SK-N-SH treated with all-trans-retinoic acid at 6 μM for 48 hours (cell line): ENCODE data around the gene PLEKHJ1.

Experiments
- ATAC-seq: fragments of 200-7000 bp; cut with Tn5 transposase; 3 replicates; pipeline ENCODE4 v1.9.1; 2020; ENCODE audit warnings: mild to moderate bottlenecking, moderate library complexity
- ARNTL ChIP-seq: fragments of 450-650 bp; formaldehyde crosslinking; IDR thresholded peaks from 2 replicates; pipeline ENCODE4 v1.5.0; 2020; ENCODE audit warnings: low read depth, mild to moderate bottlenecking, moderate library complexity, borderline replicate concordance
- BACH2 ChIP-seq: fragments of 250-450 bp; sonication (Bioruptor Pico); IDR thresholded peaks from 2 replicates; pipeline ENCODE4 v1.9.0; 2021; ENCODE audit warnings: mild to moderate bottlenecking, borderline replicate concordance
- CREB5 ChIP-seq: fragments of 250-450 bp; sonication (Bioruptor Pico); IDR thresholded peaks from 2 replicates; pipeline ENCODE4 v1.5.1; 2020; ENCODE audit warnings: low read depth, mild to moderate bottlenecking, moderate library complexity
- CSDC2 ChIP-seq: fragments of 250-450 bp; sonication (Bioruptor Pico); IDR thresholded peaks from 2 replicates; pipeline ENCODE4 v1.5.0; 2020; ENCODE audit warnings: mild to moderate bottlenecking, moderate library complexity
- ESRRG ChIP-seq: fragments of 250-450 bp; sonication (Bioruptor Pico); IDR thresholded peaks from 2 replicates; pipeline ENCODE4 v1.6.1; 2021; ENCODE audit warnings: mild to moderate bottlenecking
- GLIS3 ChIP-seq: fragments of 250-450 bp; sonication (Bioruptor Pico); IDR thresholded peaks from 2 replicates; pipeline ENCODE4 v1.5.0; 2020; ENCODE audit warnings: mild to moderate bottlenecking, moderate library complexity
- ISL1 ChIP-seq: fragments of 250-450 bp; sonication (Bioruptor Pico); IDR thresholded peaks from 2 replicates; pipeline ENCODE4 v2.1.2; 2022; ENCODE audit warnings: mild to moderate bottlenecking, moderate library complexity
- OSR1 ChIP-seq: fragments of 250-450 bp; sonication (Bioruptor Pico); IDR thresholded peaks from 2 replicates; pipeline ENCODE4 v1.8.0; 2022; ENCODE audit warnings: moderate library complexity, mild to moderate bottlenecking, inconsistent platforms
- POU6F1 ChIP-seq: fragments of 250-450 bp; sonication (Bioruptor Pico); IDR thresholded peaks from 2 replicates; pipeline ENCODE4 v1.8.0; 2021; ENCODE audit warnings: low read depth, mild to moderate bottlenecking, moderate library complexity, borderline replicate concordance
- PPARA ChIP-seq: fragments of 250-450 bp; sonication (Bioruptor Pico); IDR thresholded peaks from 2 replicates; pipeline ENCODE4 v1.5.0; 2020; ENCODE audit warnings: mild to moderate bottlenecking, borderline replicate concordance
- RARB ChIP-seq: fragments of 250-450 bp; sonication (Bioruptor Pico); IDR thresholded peaks from 2 replicates; pipeline ENCODE4 v1.8.0; 2021; ENCODE audit warnings: mild to moderate bottlenecking, moderate library complexity
- SNAI2 ChIP-seq: fragments of 250-450 bp; sonication (Bioruptor Pico); IDR thresholded peaks from 2 replicates; pipeline ENCODE4 v1.5.0; 2020; ENCODE audit warnings: mild to moderate bottlenecking, moderate library complexity
- TCF4 ChIP-seq: fragments of 250-450 bp; sonication (Bioruptor Pico); IDR thresholded peaks from 2 replicates; pipeline ENCODE4 v1.8.0; 2021; ENCODE audit warnings: mild to moderate bottlenecking, moderate library complexity, borderline replicate concordance
- TOX ChIP-seq: fragments of 250-450 bp; sonication (Bioruptor Pico); IDR thresholded peaks from 2 replicates; pipeline ENCODE4 v1.8.0; 2021; ENCODE audit warnings: mild to moderate bottlenecking, moderate library complexity, borderline replicate concordance
- ZFP3 ChIP-seq: fragments of 250-450 bp; sonication (Bioruptor Pico); IDR thresholded peaks from 2 replicates; pipeline ENCODE4 v1.5.0; 2020; ENCODE audit warnings: mild to moderate bottlenecking, moderate library complexity
- ZFP30 ChIP-seq: fragments of 450-650 bp; formaldehyde crosslinking; IDR thresholded peaks from 2 replicates; pipeline ENCODE4 v1.5.0; 2022; ENCODE audit warnings: mild to moderate bottlenecking, moderate library complexity
- ZNF565 ChIP-seq: fragments of 450-650 bp; formaldehyde crosslinking; conservative IDR thresholded peaks from 2 replicates; pipeline ENCODE4 v1.5.0; 2020; ENCODE audit warnings: low read depth, mild to moderate bottlenecking, moderate library complexity
- ZNF70 ChIP-seq: fragments of 450-650 bp; formaldehyde crosslinking; IDR thresholded peaks from 2 replicates; pipeline ENCODE4 v1.5.0; 2020; ENCODE audit warnings: mild to moderate bottlenecking, moderate library complexity
- ZNF8 ChIP-seq: fragments of 450-650 bp; formaldehyde crosslinking; IDR thresholded peaks from 2 replicates; pipeline ENCODE4 v1.5.0; 2020; ENCODE audit warnings: mild to moderate bottlenecking, moderate library complexity
- TF ChIP-seq, protein P1 (sequence below): fragments of 250-450 bp; sonication (Bioruptor Pico); IDR thresholded peaks from 2 replicates; pipeline ENCODE4 v1.5.0; 2020; ENCODE audit warnings: mild to moderate bottlenecking, moderate library complexity
- TF ChIP-seq, protein P2 (sequence below): fragments of 250-450 bp; sonication (Bioruptor Pico); IDR thresholded peaks from 2 replicates; pipeline ENCODE4 v1.8.0; 2020; ENCODE audit warnings: mild to moderate bottlenecking, moderate library complexity, borderline replicate concordance
- TF ChIP-seq, protein P3 (sequence below): fragments of 250-450 bp; sonication (Bioruptor Pico); IDR thresholded peaks from 2 replicates; pipeline ENCODE4 v1.5.1; 2021; ENCODE audit warnings: mild to moderate bottlenecking, moderate library complexity

PLEKHJ1 gene

DNA sequence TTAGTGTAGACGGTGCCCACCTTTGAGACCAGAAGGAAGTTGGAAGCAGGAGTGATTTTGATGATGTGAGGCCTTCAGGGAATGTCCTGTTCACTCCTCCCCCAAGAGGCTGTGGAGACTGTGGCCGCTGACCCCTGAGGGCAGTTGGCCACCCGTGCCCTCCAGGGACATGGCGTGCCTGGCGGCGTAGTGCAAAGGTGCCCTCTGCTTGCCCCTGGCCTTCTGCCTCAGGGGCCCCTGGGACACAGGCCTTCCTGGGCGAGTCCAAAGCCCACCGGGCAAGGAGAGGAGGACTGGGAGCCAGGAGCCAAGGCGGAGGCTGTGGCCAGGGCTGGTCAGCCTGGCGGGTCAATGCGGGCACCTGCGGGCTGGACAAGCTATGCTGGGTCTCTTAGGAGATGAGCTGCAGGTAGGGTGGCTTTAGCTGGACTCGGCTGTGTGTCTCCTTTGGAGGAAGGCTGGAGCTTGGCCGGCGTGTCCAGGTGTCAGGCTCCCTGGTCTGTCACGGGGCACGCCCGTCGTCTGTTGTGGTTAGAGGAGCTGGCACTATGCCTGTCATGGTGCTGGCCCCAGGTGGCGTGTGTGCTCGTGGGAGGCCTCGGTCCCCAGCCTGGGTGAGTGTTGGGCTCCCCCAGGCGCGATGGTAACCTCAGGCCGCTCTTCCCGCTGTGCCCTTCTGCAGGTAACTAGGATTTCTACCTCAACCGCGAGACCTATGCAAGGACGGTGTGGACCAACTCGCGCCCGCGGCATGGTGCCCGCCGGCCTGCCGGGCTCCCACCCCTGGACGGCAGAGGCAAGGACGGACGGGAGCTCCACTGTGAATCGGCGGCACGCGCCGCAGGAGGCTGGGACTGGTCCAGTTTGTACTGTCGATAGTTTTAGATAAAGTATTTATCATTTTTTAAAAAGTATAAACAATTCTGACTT lies 6.8 kb downstream of the PLEKHJ1 start:
- ATAC-seq: no peak
- TF ChIP-seq, protein P1, sequence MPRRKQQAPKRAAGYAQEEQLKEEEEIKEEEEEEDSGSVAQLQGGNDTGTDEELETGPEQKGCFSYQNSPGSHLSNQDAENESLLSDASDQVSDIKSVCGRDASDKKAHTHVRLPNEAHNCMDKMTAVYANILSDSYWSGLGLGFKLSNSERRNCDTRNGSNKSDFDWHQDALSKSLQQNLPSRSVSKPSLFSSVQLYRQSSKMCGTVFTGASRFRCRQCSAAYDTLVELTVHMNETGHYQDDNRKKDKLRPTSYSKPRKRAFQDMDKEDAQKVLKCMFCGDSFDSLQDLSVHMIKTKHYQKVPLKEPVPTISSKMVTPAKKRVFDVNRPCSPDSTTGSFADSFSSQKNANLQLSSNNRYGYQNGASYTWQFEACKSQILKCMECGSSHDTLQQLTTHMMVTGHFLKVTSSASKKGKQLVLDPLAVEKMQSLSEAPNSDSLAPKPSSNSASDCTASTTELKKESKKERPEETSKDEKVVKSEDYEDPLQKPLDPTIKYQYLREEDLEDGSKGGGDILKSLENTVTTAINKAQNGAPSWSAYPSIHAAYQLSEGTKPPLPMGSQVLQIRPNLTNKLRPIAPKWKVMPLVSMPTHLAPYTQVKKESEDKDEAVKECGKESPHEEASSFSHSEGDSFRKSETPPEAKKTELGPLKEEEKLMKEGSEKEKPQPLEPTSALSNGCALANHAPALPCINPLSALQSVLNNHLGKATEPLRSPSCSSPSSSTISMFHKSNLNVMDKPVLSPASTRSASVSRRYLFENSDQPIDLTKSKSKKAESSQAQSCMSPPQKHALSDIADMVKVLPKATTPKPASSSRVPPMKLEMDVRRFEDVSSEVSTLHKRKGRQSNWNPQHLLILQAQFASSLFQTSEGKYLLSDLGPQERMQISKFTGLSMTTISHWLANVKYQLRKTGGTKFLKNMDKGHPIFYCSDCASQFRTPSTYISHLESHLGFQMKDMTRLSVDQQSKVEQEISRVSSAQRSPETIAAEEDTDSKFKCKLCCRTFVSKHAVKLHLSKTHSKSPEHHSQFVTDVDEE (CRISPR knock-in tag): no peak
- no peak for TF ChIP-seq BACH2 (CRISPR knock-in tag)
- no peak for TF ChIP-seq TOX (CRISPR knock-in tag)
- TF ChIP-seq, protein P2, sequence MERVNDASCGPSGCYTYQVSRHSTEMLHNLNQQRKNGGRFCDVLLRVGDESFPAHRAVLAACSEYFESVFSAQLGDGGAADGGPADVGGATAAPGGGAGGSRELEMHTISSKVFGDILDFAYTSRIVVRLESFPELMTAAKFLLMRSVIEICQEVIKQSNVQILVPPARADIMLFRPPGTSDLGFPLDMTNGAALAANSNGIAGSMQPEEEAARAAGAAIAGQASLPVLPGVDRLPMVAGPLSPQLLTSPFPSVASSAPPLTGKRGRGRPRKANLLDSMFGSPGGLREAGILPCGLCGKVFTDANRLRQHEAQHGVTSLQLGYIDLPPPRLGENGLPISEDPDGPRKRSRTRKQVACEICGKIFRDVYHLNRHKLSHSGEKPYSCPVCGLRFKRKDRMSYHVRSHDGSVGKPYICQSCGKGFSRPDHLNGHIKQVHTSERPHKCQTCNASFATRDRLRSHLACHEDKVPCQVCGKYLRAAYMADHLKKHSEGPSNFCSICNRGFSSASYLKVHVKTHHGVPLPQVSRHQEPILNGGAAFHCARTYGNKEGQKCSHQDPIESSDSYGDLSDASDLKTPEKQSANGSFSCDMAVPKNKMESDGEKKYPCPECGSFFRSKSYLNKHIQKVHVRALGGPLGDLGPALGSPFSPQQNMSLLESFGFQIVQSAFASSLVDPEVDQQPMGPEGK (CRISPR knock-in tag): no peak
- TF ChIP-seq ZNF70: no peak
- TF ChIP-seq ESRRG (CRISPR knock-in tag): no peak
- TF ChIP-seq GLIS3 (CRISPR knock-in tag): no peak
- TF ChIP-seq PPARA: no peak
- no peak for TF ChIP-seq SNAI2 (CRISPR knock-in tag)
- TF ChIP-seq OSR1 (CRISPR knock-in tag): no peak
- no peak for TF ChIP-seq ZNF565 (CRISPR knock-in tag)
- TF ChIP-seq ZNF8 (CRISPR knock-in tag): no peak
- TF ChIP-seq ZFP30: no peak
- no peak for TF ChIP-seq CREB5 (CRISPR knock-in tag)
- TF ChIP-seq POU6F1: no peak
- TF ChIP-seq, protein P3, sequence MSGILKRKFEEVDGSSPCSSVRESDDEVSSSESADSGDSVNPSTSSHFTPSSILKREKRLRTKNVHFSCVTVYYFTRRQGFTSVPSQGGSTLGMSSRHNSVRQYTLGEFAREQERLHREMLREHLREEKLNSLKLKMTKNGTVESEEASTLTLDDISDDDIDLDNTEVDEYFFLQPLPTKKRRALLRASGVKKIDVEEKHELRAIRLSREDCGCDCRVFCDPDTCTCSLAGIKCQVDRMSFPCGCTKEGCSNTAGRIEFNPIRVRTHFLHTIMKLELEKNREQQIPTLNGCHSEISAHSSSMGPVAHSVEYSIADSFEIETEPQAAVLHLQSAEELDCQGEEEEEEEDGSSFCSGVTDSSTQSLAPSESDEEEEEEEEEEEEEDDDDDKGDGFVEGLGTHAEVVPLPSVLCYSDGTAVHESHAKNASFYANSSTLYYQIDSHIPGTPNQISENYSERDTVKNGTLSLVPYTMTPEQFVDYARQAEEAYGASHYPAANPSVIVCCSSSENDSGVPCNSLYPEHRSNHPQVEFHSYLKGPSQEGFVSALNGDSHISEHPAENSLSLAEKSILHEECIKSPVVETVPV (CRISPR knock-in tag): no peak
- no peak for TF ChIP-seq CSDC2 (CRISPR knock-in tag)
- no peak for TF ChIP-seq TCF4 (CRISPR knock-in tag)
- TF ChIP-seq RARB (CRISPR knock-in tag): no peak

- ATAC-seq: no peak
- no peak for TF ChIP-seq CREB5 (CRISPR knock-in tag)
- no peak for TF ChIP-seq ISL1 (CRISPR knock-in tag)
- TF ChIP-seq TCF4 (CRISPR knock-in tag): no peak
- TF ChIP-seq SNAI2 (CRISPR knock-in tag): no peak
- no peak for TF ChIP-seq BACH2 (CRISPR knock-in tag)
- TF ChIP-seq, protein P1 (CRISPR knock-in tag): no peak
- no peak for TF ChIP-seq ZNF8 (CRISPR knock-in tag)
- TF ChIP-seq ZFP3 (CRISPR knock-in tag): no peak
- no peak for TF ChIP-seq CSDC2 (CRISPR knock-in tag)
- TF ChIP-seq ARNTL (CRISPR knock-in tag): no peak
- TF ChIP-seq GLIS3 (CRISPR knock-in tag): no peak
Measured at GRCh38 chr19:2228157-2229030, 7.7 kb downstream of the PLEKHJ1 start.
